Neural cell (in vitro differentiated cells): ENCODE results near the gene ADARB2. TPM values are rescaled to one million over a fixed set of nuclear protein-coding genes. Genes with fewer than 3 reads are reported as not detected.

Experiments used
- H2AFZ ChIP-seq: fragments of 200-600, 300-800 bp; sonication (generic), shearing (Covaris generic); 2 replicates; pipeline ENCODE4 v1.6.0; 2014; ENCODE audit warnings: low read depth, mild to moderate bottlenecking, antibody characterized with exemption, low read length, moderate library complexity
- H3F3A ChIP-seq: fragments of 200-600 bp; shearing (Covaris generic); 2 replicates; pipeline ENCODE4 v1.6.1; 2016; ENCODE audit warnings: mild to moderate bottlenecking, moderate library complexity, mixed read lengths, antibody characterized with exemption, low read length; ENCODE audit not compliant: insufficient read depth, poor library complexity, severe bottlenecking
- H3K27ac ChIP-seq: fragments of 200-600, 300-800 bp; sonication (generic), shearing (Covaris generic); 2 replicates; pipeline ENCODE4 v1.5.1; 2014; ENCODE audit warnings: mild to moderate bottlenecking, low read length, moderate library complexity
- H3K27me3 ChIP-seq: fragments of 300-800, 200-600 bp; sonication (generic), shearing (Covaris generic); 2 replicates; pipeline ENCODE4 v1.6.0; 2014; ENCODE audit warnings: mild to moderate bottlenecking, low read depth, low read length, moderate library complexity; ENCODE audit not compliant: insufficient read depth
- H3K36me3 ChIP-seq: fragments of 300-800, 200-600 bp; sonication (generic), shearing (Covaris generic); 2 replicates; pipeline ENCODE4 v1.5.1; 2014; ENCODE audit warnings: mild to moderate bottlenecking, antibody characterized with exemption, low read length, moderate library complexity; ENCODE audit not compliant: insufficient read depth
- H3K4me2 ChIP-seq: fragments of 300-800, 200-600 bp; sonication (generic), shearing (Covaris generic); 2 replicates; pipeline ENCODE4 v1.6.0; 2014; ENCODE audit warnings: mild to moderate bottlenecking, low read length
- H3K4me3 ChIP-seq: fragments of 300-800, 200-600 bp; sonication (generic), shearing (Covaris generic); 2 replicates; pipeline ENCODE4 v1.5.1; 2014; ENCODE audit warnings: mild to moderate bottlenecking, low read length, moderate library complexity
- H3K79me2 ChIP-seq: fragments of 200-600 bp; shearing (Covaris generic); replicated peaks from 2 replicates; pipeline ENCODE4 v1.6.0; 2014; ENCODE audit warnings: mild to moderate bottlenecking, low read length, moderate library complexity; ENCODE audit not compliant: insufficient read depth
- H3K9ac ChIP-seq: fragments of 300-800, 200-600 bp; sonication (generic), shearing (Covaris generic); 2 replicates; pipeline ENCODE4 v1.6.1; 2016; ENCODE audit warnings: mild to moderate bottlenecking, low read length, mixed read lengths
- H3K9me2 ChIP-seq: fragments of 200-600 bp; shearing (Covaris generic); 2 replicates; pipeline ENCODE4 v1.6.1; 2016; ENCODE audit warnings: mild to moderate bottlenecking, low read length, mixed read lengths; ENCODE audit not compliant: insufficient read depth
- H3K9me3 ChIP-seq: fragments of 200-600, 300-800 bp; sonication (generic), shearing (Covaris generic); 2 replicates; pipeline ENCODE4 v1.6.1; 2016; ENCODE audit warnings: mild to moderate bottlenecking, mixed run types, low read length, moderate library complexity, mixed read lengths
- H4K20me1 ChIP-seq: fragments of 200-600 bp; shearing (Covaris generic); 2 replicates; pipeline ENCODE4 v1.6.1; 2016; ENCODE audit warnings: mild to moderate bottlenecking, mixed run types; ENCODE audit not compliant: insufficient read depth
- CTCF ChIP-seq: fragments of 450-650 bp; IDR thresholded peaks from 2 replicates; pipeline ENCODE4 v1.5.1; 2014; ENCODE audit warnings: antibody characterized with exemption, mild to moderate bottlenecking, moderate library complexity; ENCODE audit not compliant: poor library complexity, severe bottlenecking
- EP300 ChIP-seq: fragments of 450-650 bp; conservative IDR thresholded peaks from 2 replicates; pipeline ENCODE4 v1.6.1; 2014; ENCODE audit warnings: antibody characterized with exemption, mild to moderate bottlenecking, moderate library complexity; ENCODE audit not compliant: poor library complexity, severe bottlenecking
- EZH2 ChIP-seq: fragments of 200-600, 300-800 bp; shearing (Covaris generic), sonication (generic); IDR thresholded peaks from 2 replicates; pipeline ENCODE4 v1.6.1; 2014; ENCODE audit warnings: antibody characterized with exemption, low read length, borderline replicate concordance, mild to moderate bottlenecking; ENCODE audit not compliant: insufficient read depth, poor library complexity, severe bottlenecking
- MXI1 ChIP-seq: fragments of 450-650 bp; conservative IDR thresholded peaks from 2 replicates; pipeline ENCODE4 v1.6.1; 2014; ENCODE audit warnings: antibody characterized with exemption, mild to moderate bottlenecking; ENCODE audit not compliant: poor library complexity, severe bottlenecking
- POLR2AphosphoS5 ChIP-seq: IDR thresholded peaks from 2 replicates; pipeline ENCODE4 v1.6.1; 2012
- REST ChIP-seq: IDR thresholded peaks from 2 replicates; pipeline ENCODE4 v1.6.1; 2012; ENCODE audit warnings: borderline replicate concordance
- SMC3 ChIP-seq: fragments of 450-650 bp; conservative IDR thresholded peaks from 2 replicates; pipeline ENCODE4 v1.6.1; 2014; ENCODE audit warnings: antibody characterized with exemption, mild to moderate bottlenecking, moderate library complexity; ENCODE audit not compliant: poor library complexity
- TAF1 ChIP-seq: IDR thresholded peaks from 2 replicates; pipeline ENCODE4 v1.6.1; 2012; ENCODE audit warnings: low read depth
- polyA plus RNA-seq: library from polyadenylated mRNA; depleted of rRNA; stranded (reverse); fragments of >200 nt; gene quantifications from 2 replicates; pipeline ENCODE4 v1.2.3, GENCODE V29; 2014

The ADARB2 gene
- polyA plus RNA-seq, 1 donor from 2014 or later, result 3.6 TPM

- Histone ChIP-seq H3K9me2 (no peaks in the 10 kb centered on the region), H3K27me3 (no peaks in the 10 kb centered on the region), H3K36me3 (no peaks in the 10 kb centered on the region), H3K9ac (no peak overlapping the region), H3F3A (no peaks in the 10 kb centered on the region), H4K20me1 (no peaks in the 10 kb centered on the region), H3K4me2 (no peak overlapping the region), H3K9me3 (no peaks in the 10 kb centered on the region), H3K79me2 (no peaks in the 10 kb centered on the region), H2AFZ (no peak overlapping the region), H3K4me3 (no peak overlapping the region), H3K27ac (no peak overlapping the region)
- TF ChIP-seq POLR2AphosphoS5 (no peak), EZH2 (no peak), MXI1 (no peak), SMC3 (no peak), CTCF (no peak), EP300 (no peak), TAF1 (no peak), REST (no peak)
Observed at GRCh38 chr10:1536341-1536740, 201.0 kb downstream of the ADARB2 start.

- Histone ChIP-seq H2AFZ (no peak overlapping the region), H3K27ac (no peak overlapping the region), H3K27me3 (no peaks in the 10 kb centered on the region), H3K4me2 (no peak overlapping the region), H3K9me3 (no peaks in the 10 kb centered on the region), H3K9me2 (no peaks in the 10 kb centered on the region), H3K36me3 (no peaks in the 10 kb centered on the region), H3K79me2 (no peaks in the 10 kb centered on the region), H4K20me1 (no peaks in the 10 kb centered on the region), H3K4me3 (peak overlapping the region; percentile 2), H3K9ac (no peak overlapping the region), H3F3A (no peaks in the 10 kb centered on the region)
- TF ChIP-seq MXI1, result peak; percentile 17
- peak; percentile 68 for TF ChIP-seq POLR2AphosphoS5
- TF ChIP-seq TAF1, result no peak
- TF ChIP-seq REST, result peak; percentile 62
- TF ChIP-seq SMC3, result no peak
- TF ChIP-seq EP300, result peak; percentile 55
Observed at GRCh38 chr10:1535301-1535965, 201.9 kb downstream of the ADARB2 start.
